IPS-20b (cell line): ENCODE results near the gene ATAT1.
A peak's percentile ranks its signal among the peaks of the same experiment; 100 is the strongest.

ENCODE experiments used
- H3K27ac ChIP-seq: one replicate; pipeline ENCODE4 v1.5.1; 2013; ENCODE audit warnings: low read length
- H3K27me3 ChIP-seq: 2 replicates; pipeline ENCODE4 v1.6.1; 2013; ENCODE audit warnings: mild to moderate bottlenecking, low read length, inconsistent platforms; ENCODE audit not compliant: insufficient read depth
- H3K36me3 ChIP-seq: 2 replicates; pipeline ENCODE4 v1.6.1; 2013; ENCODE audit warnings: low read depth, mild to moderate bottlenecking, inconsistent platforms, low read length, moderate library complexity; ENCODE audit not compliant: insufficient read depth
- H3K4me1 ChIP-seq: 2 replicates; pipeline ENCODE4 v1.6.1; 2013; ENCODE audit warnings: mild to moderate bottlenecking, control low read depth, inconsistent platforms, low read length, moderate library complexity; ENCODE audit not compliant: insufficient read depth
- H3K4me3 ChIP-seq: 2 replicates; pipeline ENCODE4 v1.5.1; 2013; ENCODE audit warnings: mild to moderate bottlenecking, low read length, inconsistent platforms
- H3K9ac ChIP-seq: 2 replicates; pipeline ENCODE4 v1.6.1; 2013; ENCODE audit warnings: low read depth, mild to moderate bottlenecking, inconsistent platforms, low read length, moderate library complexity
- H3K9me3 ChIP-seq: 2 replicates; pipeline ENCODE4 v1.6.1; 2013; ENCODE audit warnings: mild to moderate bottlenecking, low read depth, low read length, inconsistent platforms; ENCODE audit not compliant: insufficient read depth

ATAT1 gene

DNA sequence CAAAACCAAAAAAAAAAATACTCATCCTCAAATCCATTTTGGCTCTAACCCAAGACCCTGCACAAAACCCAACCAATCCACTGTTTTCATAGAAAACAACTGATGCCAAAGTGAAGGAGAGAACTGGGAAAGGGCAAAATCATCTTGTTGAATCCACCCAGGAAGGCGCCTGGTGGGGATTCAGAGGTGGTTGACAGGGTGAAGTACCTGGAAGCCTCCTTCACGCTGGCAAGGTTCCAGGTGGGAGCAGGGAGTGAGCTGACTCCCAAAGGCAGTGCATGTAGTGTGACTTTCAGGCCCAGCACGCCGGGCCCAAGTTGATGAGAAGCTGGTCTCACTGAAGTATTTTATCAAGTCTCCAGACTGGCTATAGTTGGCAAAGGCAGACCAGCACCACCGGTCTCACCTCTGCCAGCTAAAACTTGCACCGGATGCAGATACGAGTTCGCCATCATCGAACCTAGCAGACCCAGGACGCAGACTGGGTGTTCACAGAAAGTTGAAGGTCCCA lies 26.2 kb upstream of the ATAT1 start:
- Histone ChIP-seq H3K9me3 (no peaks in the 10 kb centered on the region), H3K27me3 (no peaks in the 10 kb centered on the region), H3K36me3 (peaks cover 65% of the 10 kb centered on the region), H3K27ac (no peak overlapping the region), H3K4me1 (no peaks in the 10 kb centered on the region), H3K4me3 (no peak overlapping the region), H3K9ac (no peak overlapping the region)

GRCh38 chr6:30601436-30601814 lies 25.2 kb upstream of the ATAT1 start:
- H3K9me3 ChIP-seq, result no peaks in the 10 kb centered on the region
- H3K4me1 ChIP-seq, result no peaks in the 10 kb centered on the region
- H3K4me3 ChIP-seq, result no peak overlapping the region
- H3K36me3 ChIP-seq, result peaks cover 74% of the 10 kb centered on the region
- H3K27me3 ChIP-seq, result no peaks in the 10 kb centered on the region
- H3K27ac ChIP-seq, result no peak overlapping the region
- H3K9ac ChIP-seq, result no peak overlapping the region

GRCh38 chr6:30601815-30602641 lies 24.6 kb upstream of the ATAT1 start:
- Histone ChIP-seq H3K4me3 (no peak overlapping the region), H3K27ac (no peak overlapping the region), H3K9me3 (no peaks in the 10 kb centered on the region), H3K4me1 (no peaks in the 10 kb centered on the region), H3K9ac (no peak overlapping the region), H3K27me3 (no peaks in the 10 kb centered on the region), H3K36me3 (peaks cover 80% of the 10 kb centered on the region)

DNA sequence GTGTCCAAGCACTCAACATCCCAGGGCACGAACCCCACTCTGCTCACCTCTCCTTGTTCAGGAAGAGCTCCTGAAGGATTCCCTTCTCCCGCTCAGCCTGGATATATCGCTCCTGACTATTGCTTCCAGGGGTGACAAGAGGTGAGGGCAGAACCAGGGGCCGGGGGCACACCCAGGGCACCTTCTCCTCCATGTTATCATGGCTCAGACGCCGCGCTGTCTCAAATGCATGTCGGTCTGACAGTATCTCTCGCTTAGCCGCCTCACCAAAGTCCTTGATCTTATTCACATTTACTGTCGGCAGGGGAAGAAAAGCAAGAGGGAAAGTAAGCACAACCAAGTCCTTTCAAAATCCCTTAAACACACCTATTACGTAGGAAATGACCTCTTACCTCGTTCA lies 22.7 kb upstream of the ATAT1 start:
- Histone ChIP-seq H3K4me3 (no peak overlapping the region), H3K9ac (no peak overlapping the region), H3K36me3 (peaks cover 99% of the 10 kb centered on the region), H3K27me3 (no peaks in the 10 kb centered on the region), H3K4me1 (no peaks in the 10 kb centered on the region), H3K27ac (no peak overlapping the region), H3K9me3 (no peaks in the 10 kb centered on the region)

- Histone ChIP-seq H3K36me3 (peaks cover 87% of the 10 kb centered on the region), H3K9ac (no peak overlapping the region)
Measured at GRCh38 chr6:30610065-30610464, 16.6 kb upstream of the ATAT1 start.

DNA sequence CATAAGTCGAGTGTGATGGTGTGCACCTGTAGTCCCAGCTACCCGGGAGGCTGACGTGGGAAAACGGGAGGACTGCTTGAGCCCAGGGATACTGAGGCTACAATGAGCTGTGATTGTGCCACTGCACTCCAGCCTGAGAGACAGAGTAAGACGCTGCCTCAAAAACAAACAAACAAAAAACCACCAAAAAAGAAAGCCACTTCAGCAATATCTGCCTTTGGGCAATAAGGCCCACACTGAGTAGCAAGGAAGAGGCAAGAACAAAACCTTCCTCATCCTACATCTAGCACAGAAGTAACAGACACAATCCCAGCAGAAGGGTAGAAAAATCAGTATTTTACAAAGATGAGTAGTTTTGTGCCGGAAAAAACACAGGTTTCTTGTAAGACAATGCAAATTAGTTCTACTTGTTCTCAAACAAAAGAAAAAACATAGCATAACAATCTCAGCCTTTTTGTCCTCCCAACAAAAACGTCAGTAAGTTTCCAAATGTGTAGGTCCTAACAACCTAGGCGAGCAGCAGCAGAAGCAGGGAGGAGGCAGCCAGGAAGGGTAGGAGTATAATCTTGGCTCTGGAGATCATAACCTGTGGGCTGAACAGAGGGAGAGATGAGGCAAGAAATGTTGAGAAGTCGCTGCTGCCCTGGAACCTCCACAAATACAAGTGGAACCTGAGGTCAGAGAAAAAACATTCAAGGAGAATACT lies 15.4 kb upstream of the ATAT1 start:
- peaks cover 83% of the 10 kb centered on the region for H3K36me3 ChIP-seq
- no peak overlapping the region for H3K27ac ChIP-seq
- H3K4me1 ChIP-seq, result peaks cover 12% of the 10 kb centered on the region
- H3K9ac ChIP-seq, result no peak overlapping the region
- H3K9me3 ChIP-seq, result no peaks in the 10 kb centered on the region
- no peaks in the 10 kb centered on the region for H3K27me3 ChIP-seq
- H3K4me3 ChIP-seq, result no peak overlapping the region

More at GRCh38 chr6:30610065-30610464, 16.6 kb upstream of the ATAT1 start:
- no peaks in the 10 kb centered on the region for H3K9me3 ChIP-seq
- H3K27me3 ChIP-seq, result no peaks in the 10 kb centered on the region
- peaks cover 12% of the 10 kb centered on the region for H3K4me1 ChIP-seq
- H3K4me3 ChIP-seq, result no peak overlapping the region
- H3K27ac ChIP-seq, result no peak overlapping the region

DNA sequence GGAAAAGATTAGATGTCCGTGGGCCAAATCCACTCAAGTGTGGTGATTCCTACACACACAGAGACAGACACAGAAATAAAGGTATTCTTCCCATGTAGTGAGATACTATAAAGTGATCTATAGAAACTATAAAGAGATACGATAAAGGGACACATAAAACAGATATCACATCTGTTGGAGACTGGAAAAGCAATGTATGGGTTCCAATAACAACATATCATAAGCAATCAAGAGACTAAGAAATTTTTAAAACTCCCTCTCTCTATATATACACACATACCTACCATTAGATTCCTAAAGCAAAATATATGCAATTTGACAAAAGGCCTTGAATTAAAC lies 14.8 kb upstream of the ATAT1 start:
- Histone ChIP-seq H3K27ac (no peak overlapping the region), H3K4me1 (peaks cover 12% of the 10 kb centered on the region), H3K9ac (no peak overlapping the region), H3K36me3 (peaks cover 83% of the 10 kb centered on the region), H3K9me3 (no peaks in the 10 kb centered on the region), H3K27me3 (no peaks in the 10 kb centered on the region), H3K4me3 (no peak overlapping the region)

DNA sequence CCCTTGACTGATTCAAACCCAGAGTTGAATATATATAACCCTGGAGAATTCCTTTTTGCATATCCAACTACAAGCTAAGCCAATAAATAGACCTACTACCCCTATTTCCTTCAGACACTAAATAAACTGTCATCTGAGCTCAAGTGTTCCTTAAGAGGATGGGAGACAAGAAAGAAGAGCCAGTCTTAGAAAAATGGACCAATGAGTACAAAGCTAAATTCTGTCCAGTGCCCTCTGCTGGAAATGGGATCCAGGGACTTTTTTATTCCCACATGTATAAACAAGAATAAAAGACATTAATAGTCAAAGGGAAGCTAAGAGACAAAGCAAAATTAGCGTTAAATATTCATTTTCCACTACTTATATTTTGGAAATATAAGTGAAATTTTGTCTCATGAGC lies 14.5 kb upstream of the ATAT1 start:
- peaks cover 12% of the 10 kb centered on the region for H3K4me1 ChIP-seq
- no peak overlapping the region for H3K9ac ChIP-seq
- peaks cover 81% of the 10 kb centered on the region for H3K36me3 ChIP-seq
- H3K27me3 ChIP-seq, result no peaks in the 10 kb centered on the region
- H3K27ac ChIP-seq, result no peak overlapping the region
- no peaks in the 10 kb centered on the region for H3K9me3 ChIP-seq
- H3K4me3 ChIP-seq, result no peak overlapping the region

DNA sequence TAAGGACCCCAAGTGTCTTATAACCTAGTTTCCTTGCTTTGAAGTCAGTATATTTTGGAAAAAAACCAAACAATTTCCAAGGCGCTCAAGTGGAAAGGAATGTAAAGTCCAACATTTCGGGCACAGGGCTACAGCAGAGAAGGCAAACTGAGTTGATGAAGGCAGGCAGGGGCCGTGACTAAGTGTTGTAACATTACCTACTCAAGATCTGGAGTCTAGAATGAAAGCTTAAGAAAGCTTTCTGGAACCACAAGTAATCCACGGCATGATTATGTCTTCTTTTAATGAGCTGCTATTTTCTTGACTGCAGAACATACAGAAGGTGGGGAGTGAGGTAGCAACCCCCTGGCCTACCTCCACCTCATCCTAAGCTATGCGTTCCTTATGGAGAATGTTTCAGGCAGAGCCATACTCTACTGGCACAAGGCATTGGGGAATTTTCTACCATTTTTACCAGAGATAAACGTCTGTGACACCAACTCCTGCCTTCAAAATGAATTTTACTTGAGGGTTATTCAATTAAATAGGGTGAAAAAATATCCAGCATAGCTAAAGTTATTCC lies 13.9 kb upstream of the ATAT1 start:
- Histone ChIP-seq H3K27me3 (no peaks in the 10 kb centered on the region), H3K9me3 (no peaks in the 10 kb centered on the region), H3K9ac (no peak overlapping the region; the same call in 1 of the 2 replicates), H3K4me1 (peaks cover 12% of the 10 kb centered on the region), H3K36me3 (peaks cover 76% of the 10 kb centered on the region), H3K27ac (no peak overlapping the region), H3K4me3 (no peak overlapping the region)

- H3K9ac ChIP-seq, result peak overlapping the region; percentile 98; the same call in 1 of the 2 replicates
- no peaks in the 10 kb centered on the region for H3K27me3 ChIP-seq
- H3K27ac ChIP-seq, result no peak overlapping the region
- H3K4me3 ChIP-seq, result peak overlapping the region; percentile 83; the same call in 1 of the 2 replicates
- H3K9me3 ChIP-seq, result no peaks in the 10 kb centered on the region
- peaks cover 14% of the 10 kb centered on the region for H3K4me1 ChIP-seq
- H3K36me3 ChIP-seq, result peaks cover 69% of the 10 kb centered on the region
Measured at GRCh38 chr6:30613251-30614043, 13.2 kb upstream of the ATAT1 start.

DNA sequence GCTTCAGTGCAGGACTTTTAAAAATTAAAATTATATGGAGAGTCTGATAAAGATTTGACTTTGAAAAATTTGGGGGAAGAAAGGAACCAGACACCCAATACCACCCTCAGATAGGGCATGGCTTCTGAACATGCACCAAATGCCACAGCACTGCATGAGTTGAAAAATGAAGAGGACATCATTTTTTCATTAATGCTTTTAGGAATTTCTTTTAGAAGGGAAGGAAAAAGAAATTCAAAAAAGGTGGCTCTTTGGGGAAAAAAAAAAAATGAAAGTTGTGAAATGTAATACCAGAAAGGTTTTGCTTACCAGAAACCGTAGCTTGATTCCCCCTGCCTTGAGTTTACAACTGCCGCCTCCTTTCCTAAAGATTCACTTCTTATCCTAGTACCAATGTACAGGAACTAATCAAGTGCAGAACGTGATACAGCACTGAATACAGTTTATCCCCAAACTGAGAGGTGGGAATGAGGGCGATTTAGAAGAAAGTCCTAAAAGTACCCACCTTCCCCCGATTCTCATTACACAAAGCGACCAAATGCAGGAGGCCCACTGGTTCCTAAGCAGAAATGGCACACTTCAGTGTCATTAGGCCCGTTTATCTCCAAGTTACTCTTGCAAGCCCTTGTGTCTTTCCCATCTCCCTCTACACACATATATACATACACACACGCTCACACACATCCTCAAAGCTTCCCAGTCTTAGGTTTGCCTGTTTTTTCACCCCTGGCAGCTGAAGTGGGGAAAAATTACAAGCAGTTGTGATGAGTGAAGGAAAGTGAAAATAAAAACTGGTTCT lies 12.4 kb upstream of the ATAT1 start:
- H3K36me3 ChIP-seq, result peaks cover 63% of the 10 kb centered on the region
- peak overlapping the region; percentile 98 for H3K9ac ChIP-seq
- H3K9me3 ChIP-seq, result no peaks in the 10 kb centered on the region
- H3K4me1 ChIP-seq, result peaks cover 16% of the 10 kb centered on the region
- H3K27ac ChIP-seq, result peak overlapping the region; percentile 74
- H3K27me3 ChIP-seq, result no peaks in the 10 kb centered on the region
- H3K4me3 ChIP-seq, result peak overlapping the region; percentile 83
